ENCODE data around the gene TMPRSS11D.

The TMPRSS11D gene

GRCh38 chr4:67785528-67785927 lies 98.3 kb downstream of the TMPRSS11D start:
- TF ChIP-seq FOXP2 (optimal IDR thresholded peaks at IDR 0.05; ENCODE audit: borderline replicate concordance, extremely low read depth, extremely low read length, insufficient read depth) (no peak), REST (IDR thresholded peaks at IDR 0.05; ENCODE audit: insufficient read depth in 1 of 2, low read depth in 2 of 2, low read length in 2 of 2) (no peak), TAF1 (IDR thresholded peaks at IDR 0.05; ENCODE audit: borderline replicate concordance, insufficient read depth, low read length) (no peak), POLR2AphosphoS5 (IDR thresholded peaks at IDR 0.05; ENCODE audit: low read depth, low read length) (no peak), SIN3A (IDR thresholded peaks at IDR 0.05; ENCODE audit: borderline replicate concordance, insufficient read depth, low read length) (no peak)

- TF ChIP-seq SIN3A (IDR thresholded peaks at IDR 0.05; ENCODE audit: borderline replicate concordance, insufficient read depth, low read length) (no peak), TAF1 (IDR thresholded peaks at IDR 0.05; ENCODE audit: borderline replicate concordance, insufficient read depth, low read length) (no peak)
These were observed 104.2 kb downstream of the TMPRSS11D start for GRCh38 chr4:67779631-67780030.

GRCh38 chr4:67776746-67777145 lies 107.1 kb downstream of the TMPRSS11D start:
- no peak for TF ChIP-seq TAF1 (IDR thresholded peaks at IDR 0.05; ENCODE audit: borderline replicate concordance, insufficient read depth, low read length)
- TF ChIP-seq REST (IDR thresholded peaks at IDR 0.05; ENCODE audit: insufficient read depth in 1 of 2, low read depth in 2 of 2, low read length in 2 of 2): no peak
- no peak for TF ChIP-seq FOXP2 (optimal IDR thresholded peaks at IDR 0.05; ENCODE audit: borderline replicate concordance, extremely low read depth, extremely low read length, insufficient read depth)

Data from PFSK-1 (cell line).